C4-2B (cell line): ENCODE results near the gene CNRIP1.

Source experiments
- CTCF ChIP-seq: fragments of 450-650 bp; conservative IDR thresholded peaks from 2 replicates; pipeline ENCODE4 v1.5.1; 2017; ENCODE audit warnings: mild to moderate bottlenecking
- ZFX ChIP-seq: fragments of 450-650 bp; IDR thresholded peaks from 2 replicates; pipeline ENCODE4 v1.6.1; 2017

GRCh38 chr2:68345129-68345875 lies 25.6 kb upstream of the CNRIP1 start:
- TF ChIP-seq CTCF = no peak
- no peak for TF ChIP-seq ZFX
